Activated effector memory CD4-positive, alpha-beta T cell treated with anti-CD3 and anti-CD28 coated beads, Interleukin-2, amount 50 U/mL, for 16 hours (primary cell): Measurements from ENCODE around the gene STAC3.

Experiments used
- DNase-seq: peaks from one replicate; pipeline ENCODE4 v3.0.0-alpha.2; 2020

The STAC3 gene

DNA sequence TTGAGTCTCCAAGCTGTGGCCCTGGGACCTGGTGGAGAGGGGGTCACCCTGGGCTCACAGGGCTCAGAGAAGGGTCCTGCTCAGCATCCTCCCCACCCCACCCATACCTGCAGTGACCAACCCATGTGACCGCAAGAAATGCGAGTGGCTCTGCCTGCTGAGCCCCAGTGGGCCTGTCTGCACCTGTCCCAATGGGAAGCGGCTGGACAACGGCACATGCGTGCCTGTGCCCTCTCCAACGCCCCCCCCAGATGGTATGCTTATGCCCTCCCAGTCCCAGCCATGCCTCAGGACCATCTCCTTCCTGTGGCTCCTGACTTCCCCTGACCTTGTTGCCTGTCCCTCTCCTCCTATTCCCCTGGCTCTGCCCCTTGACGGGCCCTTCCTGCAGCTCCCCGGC is 41.1 kb downstream of the STAC3 start:
- DNase-seq: no peak

DNA sequence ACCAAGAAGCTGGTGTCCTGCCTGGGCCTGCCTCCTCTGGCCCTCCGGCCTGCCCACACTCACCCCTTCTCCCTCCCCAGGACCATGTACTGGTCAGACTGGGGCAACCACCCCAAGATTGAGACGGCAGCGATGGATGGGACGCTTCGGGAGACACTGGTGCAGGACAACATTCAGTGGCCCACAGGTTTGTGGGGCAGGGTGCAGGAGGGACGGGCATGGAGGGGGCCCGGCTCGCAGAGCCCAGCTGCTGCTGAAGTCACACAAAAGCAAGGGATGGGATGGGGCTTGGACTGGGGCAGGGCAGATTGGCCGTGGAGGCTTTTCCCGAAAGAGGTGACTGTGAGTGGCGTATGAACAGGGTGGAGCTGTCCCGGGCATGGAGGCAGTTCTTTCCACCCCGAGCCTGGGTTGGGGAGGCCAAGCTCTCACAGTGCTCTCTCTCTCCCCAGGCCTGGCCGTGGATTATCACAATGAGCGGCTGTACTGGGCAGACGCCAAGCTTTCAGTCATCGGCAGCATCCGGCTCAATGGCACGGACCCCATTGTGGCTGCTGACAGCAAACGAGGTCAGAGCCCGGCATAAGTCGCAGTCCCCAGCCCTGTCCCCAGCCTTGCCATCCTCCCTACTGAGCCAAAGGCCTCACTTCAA is 42.2 kb downstream of the STAC3 start:
- no peak for DNase-seq

DNA sequence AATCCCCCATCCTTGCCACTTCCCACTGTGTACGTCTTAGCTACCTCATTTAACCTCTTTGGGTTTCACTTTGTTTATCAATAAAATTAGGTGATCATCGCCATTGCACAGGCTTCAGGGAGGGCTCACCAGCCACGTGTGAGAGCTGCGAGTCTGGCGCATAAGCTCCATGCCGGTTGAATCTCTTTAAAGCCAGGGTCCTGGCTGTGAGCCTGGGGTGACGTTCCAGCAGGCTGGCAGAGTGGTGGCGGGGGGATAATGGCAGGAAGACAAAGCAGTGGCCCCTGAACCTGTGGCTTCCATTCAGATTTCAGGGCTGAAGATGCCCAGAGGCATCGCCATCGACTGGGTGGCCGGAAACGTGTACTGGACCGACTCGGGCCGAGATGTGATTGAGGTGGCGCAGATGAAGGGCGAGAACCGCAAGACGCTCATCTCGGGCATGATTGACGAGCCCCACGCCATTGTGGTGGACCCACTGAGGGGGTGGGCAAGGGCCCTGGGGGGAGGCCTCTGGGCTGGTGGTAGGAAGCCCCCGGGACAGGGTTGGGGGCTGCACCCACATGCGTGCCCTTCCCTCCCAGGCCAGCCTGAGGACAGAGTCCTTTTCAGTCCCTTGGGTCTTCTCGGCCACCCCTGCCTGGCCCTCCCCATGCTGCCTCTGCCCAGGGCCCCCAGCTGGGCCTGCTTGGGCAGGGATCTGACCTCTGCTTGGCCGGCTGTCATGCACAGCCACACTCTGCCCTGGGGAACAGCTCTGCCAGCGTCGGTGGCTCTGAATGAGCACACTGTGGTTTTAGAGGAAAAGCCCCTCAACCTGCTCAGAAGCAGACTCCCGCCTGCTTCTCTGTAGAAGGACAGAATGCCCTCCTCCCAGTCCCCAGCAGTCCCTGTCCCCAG is 43.0 kb downstream of the STAC3 start:
- no peak for DNase-seq

DNA sequence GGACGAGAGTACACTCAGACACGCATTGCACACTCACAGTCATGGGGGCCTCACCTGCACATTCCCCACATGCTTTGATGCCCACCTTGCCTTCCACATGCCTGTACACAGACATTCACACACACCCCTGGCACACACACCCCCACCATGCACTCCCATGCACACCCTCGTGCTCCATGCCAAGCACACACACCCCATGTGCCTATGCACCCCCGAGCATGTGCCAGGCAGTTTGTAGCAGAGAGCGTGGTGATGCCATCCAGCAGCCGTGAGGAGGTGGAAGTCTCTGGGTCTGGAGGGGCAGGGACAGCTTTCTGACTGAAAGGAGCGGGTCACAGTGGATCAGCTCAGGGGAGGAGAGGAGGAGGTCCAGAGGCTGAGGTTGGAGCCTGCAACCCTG is 45.1 kb downstream of the STAC3 start:
- DNase-seq: no peak

DNA sequence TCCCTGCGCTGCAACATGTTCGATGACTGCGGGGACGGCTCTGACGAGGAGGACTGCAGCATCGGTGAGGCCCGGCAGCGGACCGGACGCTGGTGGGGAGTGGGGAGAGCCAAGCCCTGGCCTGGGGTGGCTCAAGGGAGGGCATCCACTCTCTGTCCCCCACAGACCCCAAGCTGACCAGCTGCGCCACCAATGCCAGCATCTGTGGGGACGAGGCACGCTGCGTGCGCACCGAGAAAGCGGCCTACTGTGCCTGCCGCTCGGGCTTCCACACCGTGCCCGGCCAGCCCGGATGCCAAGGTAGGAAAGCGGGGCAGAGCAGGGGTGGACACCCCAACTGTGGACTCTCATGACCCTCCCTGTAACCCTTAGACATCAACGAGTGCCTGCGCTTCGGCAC is 45.8 kb downstream of the STAC3 start:
- no peak for DNase-seq

DNA sequence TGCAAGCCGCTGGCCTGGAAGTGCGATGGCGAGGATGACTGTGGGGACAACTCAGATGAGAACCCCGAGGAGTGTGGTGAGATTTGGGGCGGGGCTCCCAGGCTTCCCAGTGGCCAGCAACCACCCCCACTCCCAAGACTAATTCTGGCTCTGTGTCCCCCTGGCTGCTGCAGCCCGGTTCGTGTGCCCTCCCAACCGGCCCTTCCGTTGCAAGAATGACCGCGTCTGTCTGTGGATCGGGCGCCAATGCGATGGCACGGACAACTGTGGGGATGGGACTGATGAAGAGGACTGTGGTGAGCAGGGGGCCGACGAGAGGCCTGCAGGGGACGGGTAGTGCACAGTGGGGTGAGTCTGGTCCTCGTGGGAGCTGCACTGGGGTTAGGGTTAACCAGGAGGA is 46.5 kb downstream of the STAC3 start:
- DNase-seq: no peak

DNA sequence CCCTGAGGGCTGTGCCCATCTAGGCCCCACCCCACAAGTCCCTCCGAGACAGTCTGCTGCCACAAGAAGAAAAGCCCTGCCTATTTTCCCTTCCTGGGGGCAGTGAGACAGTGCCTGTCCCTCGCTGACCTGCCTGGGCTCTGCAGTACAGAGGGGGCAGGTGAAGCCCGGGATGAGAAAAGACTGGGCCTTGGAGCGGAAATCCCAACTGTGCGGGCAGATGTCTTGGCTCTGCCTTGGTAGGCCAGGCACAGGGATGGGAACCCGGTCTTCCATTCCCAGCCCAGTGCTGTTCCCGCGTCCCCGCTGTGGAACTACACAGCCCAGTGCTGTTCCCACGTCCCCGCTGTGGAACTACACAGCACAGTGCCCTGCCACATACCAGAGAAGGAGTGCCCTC is 47.2 kb downstream of the STAC3 start:
- DNase-seq: no peak

DNA sequence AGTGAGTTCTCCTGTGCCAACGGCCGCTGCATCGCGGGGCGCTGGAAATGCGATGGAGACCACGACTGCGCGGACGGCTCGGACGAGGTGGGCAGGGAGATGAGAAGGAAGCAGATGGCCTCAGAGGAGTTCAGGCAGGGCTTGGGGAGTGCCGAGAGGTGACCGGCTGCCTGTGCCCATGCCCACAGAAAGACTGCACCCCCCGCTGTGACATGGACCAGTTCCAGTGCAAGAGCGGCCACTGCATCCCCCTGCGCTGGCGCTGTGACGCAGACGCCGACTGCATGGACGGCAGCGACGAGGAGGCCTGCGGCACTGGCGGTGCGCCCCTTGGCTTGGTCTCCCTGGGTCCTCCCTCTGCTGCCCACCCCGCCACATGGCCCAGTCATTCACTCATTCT is 47.8 kb downstream of the STAC3 start:
- DNase-seq: no peak

DNA sequence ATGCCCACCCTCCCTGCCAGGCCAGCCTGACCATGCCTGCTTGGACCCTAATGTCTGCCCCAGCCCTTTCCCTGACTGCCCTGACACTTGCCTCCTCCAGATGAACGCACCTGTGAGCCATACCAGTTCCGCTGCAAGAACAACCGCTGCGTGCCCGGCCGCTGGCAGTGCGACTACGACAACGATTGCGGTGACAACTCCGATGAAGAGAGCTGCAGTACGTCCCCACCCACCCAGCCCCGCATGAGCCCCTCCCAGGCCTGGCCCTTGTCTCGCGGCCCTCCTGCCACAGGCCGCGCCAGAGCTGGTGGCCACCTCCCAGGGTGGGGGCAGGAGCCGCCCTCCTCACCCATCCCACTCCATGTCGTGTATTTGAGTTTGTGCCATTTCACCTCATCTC is 48.7 kb downstream of the STAC3 start:
- no peak for DNase-seq

DNA sequence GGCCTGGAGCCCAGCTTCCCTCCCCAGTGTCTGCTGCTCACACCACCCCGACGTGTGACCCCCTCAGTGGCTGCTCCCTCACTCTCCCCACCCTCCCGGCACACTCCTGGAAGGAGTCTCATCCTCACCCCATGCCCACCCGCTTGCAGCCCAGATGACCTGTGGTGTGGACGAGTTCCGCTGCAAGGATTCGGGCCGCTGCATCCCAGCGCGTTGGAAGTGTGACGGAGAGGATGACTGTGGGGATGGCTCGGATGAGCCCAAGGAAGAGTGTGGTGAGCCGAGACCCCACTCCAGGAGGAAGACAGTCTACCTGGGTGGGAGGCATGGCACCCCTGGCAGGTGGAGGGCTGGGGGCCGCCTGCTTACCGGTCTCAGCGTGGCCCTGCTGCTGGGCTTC is 49.4 kb downstream of the STAC3 start:
- DNase-seq: no peak

DNA sequence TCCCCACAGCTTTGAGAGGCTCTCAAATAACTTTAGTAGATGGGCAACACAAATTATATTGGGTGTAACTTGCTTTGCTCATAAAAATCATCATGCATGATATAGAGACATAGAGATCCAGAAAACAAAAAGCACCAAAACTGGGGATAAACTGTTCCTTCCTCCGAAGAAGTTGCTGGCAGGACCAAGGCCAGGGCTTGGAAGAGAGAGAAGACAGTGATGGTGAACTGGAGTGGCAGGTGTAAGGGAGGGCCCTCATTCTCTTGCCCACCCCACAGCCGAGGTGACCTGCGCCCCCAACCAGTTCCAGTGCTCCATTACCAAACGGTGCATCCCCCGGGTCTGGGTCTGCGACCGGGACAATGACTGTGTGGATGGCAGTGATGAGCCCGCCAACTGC is 49.8 kb downstream of the STAC3 start:
- DNase-seq: no peak

DNA sequence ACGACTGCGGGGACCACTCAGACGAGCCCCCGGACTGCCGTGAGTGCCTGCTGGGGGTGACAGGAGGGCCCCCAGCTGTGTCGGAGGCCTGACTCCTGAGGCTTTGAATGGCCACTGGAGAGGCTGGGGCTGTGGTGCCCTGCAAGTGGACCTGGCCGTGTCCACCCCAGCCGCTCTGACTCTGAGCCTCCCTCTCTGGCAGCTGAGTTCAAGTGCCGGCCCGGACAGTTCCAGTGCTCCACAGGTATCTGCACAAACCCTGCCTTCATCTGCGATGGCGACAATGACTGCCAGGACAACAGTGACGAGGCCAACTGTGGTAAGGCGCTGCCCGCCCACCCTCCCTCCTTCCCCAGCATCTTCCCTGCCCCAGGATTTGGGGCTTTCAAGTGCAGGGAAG is 50.5 kb downstream of the STAC3 start:
- no peak for DNase-seq

DNA sequence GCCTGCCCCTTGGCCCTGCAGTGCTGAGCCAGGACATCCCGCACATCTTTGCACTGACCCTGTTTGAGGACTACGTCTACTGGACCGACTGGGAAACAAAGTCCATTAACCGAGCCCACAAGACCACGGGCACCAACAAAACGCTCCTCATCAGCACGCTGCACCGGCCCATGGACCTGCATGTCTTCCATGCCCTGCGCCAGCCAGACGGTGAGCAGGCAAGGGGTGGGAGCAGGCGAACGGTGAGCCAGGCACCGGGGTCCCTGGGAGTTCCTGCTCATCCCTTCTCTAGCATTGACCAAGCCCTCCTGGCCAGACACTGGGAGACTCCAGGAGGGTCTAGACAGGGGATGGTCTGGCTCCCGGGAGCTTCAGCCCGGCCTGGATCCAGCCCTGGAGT is 51.8 kb downstream of the STAC3 start:
- no peak for DNase-seq

DNA sequence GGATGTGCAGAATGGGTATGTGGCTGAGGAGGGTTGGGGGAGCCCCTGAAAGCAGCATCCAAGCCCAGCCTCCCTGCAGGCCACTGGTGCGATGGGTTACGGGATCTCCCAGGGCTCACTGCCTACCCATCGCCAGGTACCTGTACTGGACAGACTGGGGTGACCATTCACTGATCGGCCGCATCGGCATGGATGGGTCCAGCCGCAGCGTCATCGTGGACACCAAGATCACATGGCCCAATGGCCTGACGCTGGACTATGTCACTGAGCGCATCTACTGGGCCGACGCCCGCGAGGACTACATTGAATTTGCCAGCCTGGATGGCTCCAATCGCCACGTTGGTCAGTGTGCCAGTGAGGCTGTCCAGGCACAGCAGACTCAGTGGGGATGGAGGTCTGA is 52.7 kb downstream of the STAC3 start:
- DNase-seq: no peak

DNA sequence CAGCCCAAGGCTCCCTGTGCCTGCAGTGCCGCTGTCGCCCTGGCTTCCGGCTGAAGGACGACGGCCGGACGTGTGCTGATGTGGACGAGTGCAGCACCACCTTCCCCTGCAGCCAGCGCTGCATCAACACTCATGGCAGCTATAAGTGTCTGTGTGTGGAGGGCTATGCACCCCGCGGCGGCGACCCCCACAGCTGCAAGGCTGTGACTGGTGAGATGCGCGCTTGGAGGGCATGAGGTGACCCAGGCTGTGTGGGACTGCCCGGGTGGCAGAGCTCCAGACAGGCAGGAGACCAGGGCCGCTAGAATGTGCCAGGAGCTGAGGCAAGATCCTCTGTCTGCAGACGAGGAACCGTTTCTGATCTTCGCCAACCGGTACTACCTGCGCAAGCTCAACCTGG is 54.0 kb downstream of the STAC3 start:
- no peak for DNase-seq

DNA sequence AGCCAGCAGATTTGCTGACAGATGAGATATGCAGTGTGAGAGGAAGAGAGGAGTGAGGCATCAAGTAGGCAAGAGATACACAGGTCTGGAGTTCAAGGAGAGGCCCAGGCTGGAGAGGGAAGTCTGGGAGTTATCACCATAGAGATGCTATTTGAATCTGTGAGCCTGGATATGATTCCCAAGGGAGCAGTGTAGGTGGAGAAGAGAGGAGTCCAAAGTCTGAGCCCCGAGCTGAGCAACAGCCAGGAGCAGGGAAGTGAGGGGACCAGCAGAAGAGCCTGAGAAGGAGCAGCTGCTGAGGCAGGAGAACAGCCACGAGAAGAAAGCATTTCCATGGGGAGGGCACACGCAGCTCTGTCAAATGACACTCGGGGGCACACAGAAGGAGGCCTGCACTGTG is 54.5 kb downstream of the STAC3 start:
- no peak for DNase-seq

DNA sequence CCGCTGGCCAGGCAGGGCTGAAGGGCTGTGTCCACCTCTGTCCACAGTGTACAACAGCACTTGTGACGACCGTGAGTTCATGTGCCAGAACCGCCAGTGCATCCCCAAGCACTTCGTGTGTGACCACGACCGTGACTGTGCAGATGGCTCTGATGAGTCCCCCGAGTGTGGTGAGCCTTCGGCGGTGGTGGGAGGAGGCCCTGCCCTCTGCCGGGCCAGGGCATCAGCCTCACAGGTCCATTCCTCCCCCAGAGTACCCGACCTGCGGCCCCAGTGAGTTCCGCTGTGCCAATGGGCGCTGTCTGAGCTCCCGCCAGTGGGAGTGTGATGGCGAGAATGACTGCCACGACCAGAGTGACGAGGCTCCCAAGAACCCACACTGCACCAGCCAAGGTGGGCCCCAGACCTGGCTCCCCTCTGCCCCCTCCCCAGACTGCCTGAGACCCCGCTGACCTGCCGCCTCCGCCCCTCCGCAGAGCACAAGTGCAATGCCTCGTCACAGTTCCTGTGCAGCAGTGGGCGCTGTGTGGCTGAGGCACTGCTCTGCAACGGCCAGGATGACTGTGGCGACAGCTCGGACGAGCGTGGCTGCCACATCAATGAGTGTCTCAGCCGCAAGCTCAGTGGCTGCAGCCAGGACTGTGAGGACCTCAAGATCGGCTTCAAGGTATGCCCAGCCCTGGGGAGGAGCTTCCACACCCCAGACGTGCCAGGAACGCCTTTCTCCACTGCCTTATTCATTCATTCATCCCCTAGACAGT is 55.2 kb downstream of the STAC3 start:
- DNase-seq: no peak

DNA sequence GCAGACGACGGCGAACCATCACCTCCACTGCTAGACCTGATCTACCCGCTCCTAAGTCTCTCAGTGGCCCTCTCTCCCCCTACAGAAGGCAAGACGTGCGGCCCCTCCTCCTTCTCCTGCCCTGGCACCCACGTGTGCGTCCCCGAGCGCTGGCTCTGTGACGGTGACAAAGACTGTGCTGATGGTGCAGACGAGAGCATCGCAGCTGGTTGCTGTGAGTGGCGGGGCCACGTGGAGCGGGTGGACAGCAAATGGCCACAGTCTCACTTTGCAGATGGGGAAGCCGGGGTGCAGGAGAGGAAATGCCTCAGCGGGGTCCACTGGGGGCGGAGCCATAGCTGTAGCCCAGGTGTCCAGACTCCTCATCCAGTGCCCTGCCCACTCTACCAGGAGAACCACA is 55.8 kb downstream of the STAC3 start:
- no peak for DNase-seq

DNA sequence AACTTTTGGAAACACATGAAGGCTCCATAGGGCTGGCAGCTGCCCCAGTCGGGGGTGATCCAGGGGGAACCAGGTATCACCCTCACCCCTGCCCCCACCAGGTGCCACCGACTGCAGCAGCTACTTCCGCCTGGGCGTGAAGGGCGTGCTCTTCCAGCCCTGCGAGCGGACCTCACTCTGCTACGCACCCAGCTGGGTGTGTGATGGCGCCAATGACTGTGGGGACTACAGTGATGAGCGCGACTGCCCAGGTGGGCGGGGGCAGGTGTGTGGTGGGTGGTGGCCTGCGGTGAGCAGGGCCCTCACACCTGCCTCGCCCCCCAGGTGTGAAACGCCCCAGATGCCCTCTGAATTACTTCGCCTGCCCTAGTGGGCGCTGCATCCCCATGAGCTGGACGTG is 56.7 kb downstream of the STAC3 start:
- no peak for DNase-seq

DNA sequence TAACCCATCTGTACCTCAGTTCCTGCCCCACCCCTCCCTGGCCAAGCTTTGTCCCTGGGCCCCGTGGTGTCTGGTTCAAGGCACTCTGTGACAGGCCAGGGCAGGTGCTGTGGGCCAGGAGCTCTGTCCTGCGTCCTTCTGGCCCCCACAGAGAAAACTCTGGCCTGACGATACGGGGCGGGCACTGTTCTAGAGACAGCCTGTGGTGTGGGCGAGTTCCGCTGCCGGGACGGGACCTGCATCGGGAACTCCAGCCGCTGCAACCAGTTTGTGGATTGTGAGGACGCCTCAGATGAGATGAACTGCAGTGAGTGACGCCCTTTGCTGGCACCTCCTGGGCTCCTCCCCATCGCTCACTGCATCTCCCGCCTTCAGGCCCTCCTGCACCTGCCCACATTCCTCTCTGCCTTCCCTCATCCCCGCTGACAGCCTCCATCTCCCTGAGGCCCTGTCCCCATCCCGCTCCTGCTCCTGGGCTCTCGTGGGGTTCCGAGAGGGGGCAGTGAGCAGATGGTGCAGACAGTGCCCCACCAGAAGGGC is 57.2 kb downstream of the STAC3 start:
- DNase-seq: no peak
